Tibial nerve (tissue), 4 donors: Measurements from ENCODE around the gene CINP. TPM values are rescaled to one million over a fixed set of nuclear protein-coding genes. Genes with fewer than 3 reads are reported as not detected.

Experiments
- DNase-seq, 2 donors: peaks; one replicate each; pipeline ENCODE4 v3.0.0-alpha.2; 2019; ENCODE audit warnings: low spot score in 2 of 2
- H3K27ac ChIP-seq, 4 donors: fragments of 200-600 bp; sonication (generic) in 3 of 4; one replicate each; pipeline ENCODE4 v1.5.1; 2017 to 2019; ENCODE audit warnings: mild to moderate bottlenecking in 1 of 4
- H3K27me3 ChIP-seq, 2 donors: fragments of 200-600 bp; sonication (generic) in 1 of 2; one replicate each; pipeline versions ENCODE4 v1.5.1 to v1.6.0; 2017 to 2019
- H3K36me3 ChIP-seq, 3 donors: fragments of 200-600 bp; sonication (generic); one replicate each; pipeline ENCODE4 v1.5.1; 2018 to 2019
- H3K4me1 ChIP-seq, 4 donors: fragments of 200-600 bp; sonication (generic) in 3 of 4; one replicate each; pipeline ENCODE4 v1.5.1; 2017 to 2019
- H3K4me3 ChIP-seq, 4 donors: fragments of 200-600 bp; sonication (generic) in 3 of 4; one replicate each; pipeline ENCODE4 v1.5.1; 2017 to 2019; ENCODE audit warnings: mild to moderate bottlenecking in 1 of 4, moderate library complexity in 1 of 4
- H3K9me3 ChIP-seq, 4 donors: fragments of 200-600 bp; sonication (generic) in 3 of 4; one replicate each; pipeline ENCODE4 v1.5.1; 2017 to 2019
- CTCF ChIP-seq, 5 experiments: fragments of 200-600 bp in 3 of 5; fragments of 450-650 bp in 2 of 5; sonication (generic) in 3 of 5; IDR thresholded peaks; one replicate each; pipeline ENCODE4 v1.5.1; 2016 to 2019; ENCODE audit warnings: antibody characterized with exemption in 5 of 5, mild to moderate bottlenecking in 3 of 5, moderate library complexity in 2 of 5
- EP300 ChIP-seq, 2 donors: sonication (generic); formaldehyde crosslinking; IDR thresholded peaks; one replicate each; pipeline ENCODE4 v1.6.1; 2017; ENCODE audit warnings: antibody characterized with exemption in 2 of 2, mild to moderate bottlenecking in 1 of 2
- POLR2A ChIP-seq, 2 donors: fragments of 450-650 bp; IDR thresholded peaks; one replicate each; pipeline ENCODE4 v1.6.1; 2017; ENCODE audit warnings: antibody characterized with exemption in 2 of 2, mild to moderate bottlenecking in 2 of 2, moderate library complexity in 2 of 2
- WGBS, 2 donors: methylation state at CpG; one replicate each; pipeline ENCODE4 v1.1.5; 2018; 5-methylcytosine and 5-hydroxymethylcytosine counted together
- total RNA-seq, 4 donors: library from RNA; depleted of rRNA; stranded (reverse); fragments of >200 nt; gene quantifications; one replicate each; pipeline ENCODE4 v1.1.0, GENCODE V29; 2016

CINP gene
- total RNA-seq, 4 donors from 2014 or later = 21.2 to 40.2 (median 31.2) TPM

GRCh38 chr14:102370305-102370809 lies 7.7 kb upstream of the CINP start:
- no peak for TF ChIP-seq CTCF (IDR thresholded peaks at IDR 0.05)
- TF ChIP-seq EP300 (IDR thresholded peaks at IDR 0.05) = no peak
- TF ChIP-seq POLR2A (IDR thresholded peaks at IDR 0.05) = no peak
- peaks cover 0 to 51% (median 0%) of the 10 kb centered on the region in 4 donors for H3K4me1 ChIP-seq
- DNase-seq = no peak
- peak overlapping the region in 1 of 4 donors; percentile 28 for H3K27ac ChIP-seq
- H3K4me3 ChIP-seq = no peak overlapping the region
- H3K27me3 ChIP-seq = no peaks in the 10 kb centered on the region
- no peaks in the 10 kb centered on the region for H3K9me3 ChIP-seq
- no peaks in the 10 kb centered on the region for H3K36me3 ChIP-seq
- 79% methylated on average over 11 of the region's 11 CpGs for WGBS, 2 donors

GRCh38 chr14:102363182-102363943 lies 673 bp upstream of the CINP start:
- peak overlapping the region; percentile 76 to 96 (median 92) for H3K4me3 ChIP-seq
- peak overlapping the region; percentile 94 to 98 (median 96) for H3K27ac ChIP-seq
- TF ChIP-seq POLR2A (IDR thresholded peaks at IDR 0.05) (no peak), EP300 (IDR thresholded peaks at IDR 0.05) (no peak), CTCF (IDR thresholded peaks at IDR 0.05) (no peak)
- WGBS, 2 donors = 3 to 5% methylated on average over 23 to 38 of the region's 53 CpGs
- peaks cover 0 to 6% (median 1%) of the 10 kb centered on the region in 3 donors for H3K36me3 ChIP-seq
- DNase-seq = peak in 1 of 2 donors; percentile 38
- H3K4me1 ChIP-seq = peaks cover 0 to 51% (median 23%) of the 10 kb centered on the region in 4 donors
- H3K27me3 ChIP-seq = no peaks in the 10 kb centered on the region
- no peaks in the 10 kb centered on the region for H3K9me3 ChIP-seq

- Histone ChIP-seq H3K27ac (peak overlapping the region; percentile 94 to 98 (median 96)), H3K27me3 (no peaks in the 10 kb centered on the region), H3K4me3 (peak overlapping the region; percentile 76 to 96 (median 92)), H3K9me3 (no peaks in the 10 kb centered on the region), H3K36me3 (peaks cover 0 to 19% (median 6%) of the 10 kb centered on the region in 3 donors), H3K4me1 (peaks cover 0 to 39% (median 23%) of the 10 kb centered on the region in 4 donors)
- DNase-seq = no peak
- WGBS, 2 donors = 26 to 28% methylated on average over 4 of the region's 4 CpGs
- no peak for TF ChIP-seq CTCF (IDR thresholded peaks at IDR 0.05)
- TF ChIP-seq EP300 (IDR thresholded peaks at IDR 0.05) = no peak
- no peak for TF ChIP-seq POLR2A (IDR thresholded peaks at IDR 0.05)
Observed at GRCh38 chr14:102362084-102362483, 606 bp downstream of the CINP start.

GRCh38 chr14:102360388-102360787 lies 2.3 kb downstream of the CINP start:
- H3K9me3 ChIP-seq = no peaks in the 10 kb centered on the region
- TF ChIP-seq CTCF (IDR thresholded peaks at IDR 0.05) (no peak), POLR2A (IDR thresholded peaks at IDR 0.05) (no peak), EP300 (IDR thresholded peaks at IDR 0.05) (no peak)
- WGBS, 2 donors = 94 to 96% methylated on average over 3 of the region's 3 CpGs
- no peak overlapping the region for H3K27ac ChIP-seq
- no peaks in the 10 kb centered on the region for H3K27me3 ChIP-seq
- DNase-seq = no peak
- H3K4me1 ChIP-seq = peaks cover 0 to 30% (median 23%) of the 10 kb centered on the region in 4 donors
- H3K36me3 ChIP-seq = peaks cover 0 to 36% (median 14%) of the 10 kb centered on the region in 3 donors
- no peak overlapping the region for H3K4me3 ChIP-seq

GRCh38 chr14:102359341-102359740 lies 3.3 kb downstream of the CINP start:
- H3K4me1 ChIP-seq = peaks cover 0 to 25% (median 22%) of the 10 kb centered on the region in 4 donors
- H3K27ac ChIP-seq = no peak overlapping the region
- no peak for DNase-seq
- peaks cover 5 to 47% (median 19%) of the 10 kb centered on the region in 3 donors for H3K36me3 ChIP-seq
- H3K27me3 ChIP-seq = no peaks in the 10 kb centered on the region
- no peak for TF ChIP-seq EP300 (IDR thresholded peaks at IDR 0.05)
- TF ChIP-seq CTCF (IDR thresholded peaks at IDR 0.05) = no peak
- TF ChIP-seq POLR2A (IDR thresholded peaks at IDR 0.05) = no peak
- no peak overlapping the region for H3K4me3 ChIP-seq
- H3K9me3 ChIP-seq = no peaks in the 10 kb centered on the region
- 94 to 97% methylated on average over 2 of the region's 2 CpGs for WGBS, 2 donors
